Brain microvascular endothelial cell (primary cell): ENCODE data around the gene STIMATE.

Experiments
- DNase-seq: peaks from one replicate; pipeline ENCODE4 v3.0.0-alpha.2; 2020
- H3K27ac ChIP-seq: fragments of 250-450 bp; sonication (Bioruptor Pico); 2 replicates; pipeline ENCODE4 v1.5.1; 2020; ENCODE audit warnings: mild to moderate bottlenecking, moderate library complexity
- H3K27me3 ChIP-seq: fragments of 250-450 bp; sonication (Bioruptor Pico); replicated peaks from 2 replicates; pipeline ENCODE4 v1.5.1; 2020; ENCODE audit warnings: mild to moderate bottlenecking
- H3K36me3 ChIP-seq: fragments of 250-450 bp; sonication (Bioruptor Pico); replicated peaks from 2 replicates; pipeline ENCODE4 v1.5.1; 2020; ENCODE audit warnings: mild to moderate bottlenecking
- H3K4me3 ChIP-seq: 2 replicates; pipeline ENCODE4 v1.5.1; 2011; ENCODE audit warnings: low read depth, mild to moderate bottlenecking, control low read depth, low read length, moderate library complexity
- in situ Hi-C: cut with HindIII; loops from 2 replicates; pipeline ENCODE4 v1.10.0; 2017; ENCODE audit warnings: low sequenced_read_pairs, low pct_ligation_motif_present
- TF ChIP-seq, protein P1 (sequence below): IDR thresholded peaks from 2 replicates; pipeline ENCODE4 v1.5.1; 2011; ENCODE audit warnings: low read depth, mild to moderate bottlenecking, moderate library complexity, low read length, control low read depth, inconsistent platforms; ENCODE audit errors: missing control alignments

Gene STIMATE

DNA sequence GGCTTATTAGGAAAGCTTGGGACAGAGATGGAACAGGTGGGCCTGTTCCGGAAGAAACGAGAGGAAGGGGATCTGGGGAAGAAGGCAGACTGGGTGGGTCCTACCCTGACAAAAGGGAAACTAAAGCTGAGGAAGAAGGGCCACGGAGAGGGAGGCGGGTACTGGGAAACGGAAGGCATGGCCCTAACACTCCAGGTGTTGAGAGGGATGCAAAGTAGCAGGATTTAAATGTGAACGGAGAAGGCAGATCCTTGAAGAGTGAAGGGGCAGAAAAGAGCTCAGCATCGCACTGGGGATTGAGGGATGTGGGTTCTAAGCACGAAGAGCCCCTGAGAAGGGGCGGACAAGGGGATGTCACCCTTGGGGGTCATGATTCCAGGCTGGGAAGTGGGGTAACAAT lies 735 bp downstream of the STIMATE start:
- in situ Hi-C loops, result no loop called here
- Histone ChIP-seq H3K27ac (no peak overlapping the region), H3K36me3 (no peaks in the 10 kb centered on the region), H3K27me3 (no peaks in the 10 kb centered on the region), H3K4me3 (peak overlapping the region; percentile 67)
- no peak for DNase-seq
- TF ChIP-seq, protein P1, sequence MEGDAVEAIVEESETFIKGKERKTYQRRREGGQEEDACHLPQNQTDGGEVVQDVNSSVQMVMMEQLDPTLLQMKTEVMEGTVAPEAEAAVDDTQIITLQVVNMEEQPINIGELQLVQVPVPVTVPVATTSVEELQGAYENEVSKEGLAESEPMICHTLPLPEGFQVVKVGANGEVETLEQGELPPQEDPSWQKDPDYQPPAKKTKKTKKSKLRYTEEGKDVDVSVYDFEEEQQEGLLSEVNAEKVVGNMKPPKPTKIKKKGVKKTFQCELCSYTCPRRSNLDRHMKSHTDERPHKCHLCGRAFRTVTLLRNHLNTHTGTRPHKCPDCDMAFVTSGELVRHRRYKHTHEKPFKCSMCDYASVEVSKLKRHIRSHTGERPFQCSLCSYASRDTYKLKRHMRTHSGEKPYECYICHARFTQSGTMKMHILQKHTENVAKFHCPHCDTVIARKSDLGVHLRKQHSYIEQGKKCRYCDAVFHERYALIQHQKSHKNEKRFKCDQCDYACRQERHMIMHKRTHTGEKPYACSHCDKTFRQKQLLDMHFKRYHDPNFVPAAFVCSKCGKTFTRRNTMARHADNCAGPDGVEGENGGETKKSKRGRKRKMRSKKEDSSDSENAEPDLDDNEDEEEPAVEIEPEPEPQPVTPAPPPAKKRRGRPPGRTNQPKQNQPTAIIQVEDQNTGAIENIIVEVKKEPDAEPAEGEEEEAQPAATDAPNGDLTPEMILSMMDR, result no peak

DNA sequence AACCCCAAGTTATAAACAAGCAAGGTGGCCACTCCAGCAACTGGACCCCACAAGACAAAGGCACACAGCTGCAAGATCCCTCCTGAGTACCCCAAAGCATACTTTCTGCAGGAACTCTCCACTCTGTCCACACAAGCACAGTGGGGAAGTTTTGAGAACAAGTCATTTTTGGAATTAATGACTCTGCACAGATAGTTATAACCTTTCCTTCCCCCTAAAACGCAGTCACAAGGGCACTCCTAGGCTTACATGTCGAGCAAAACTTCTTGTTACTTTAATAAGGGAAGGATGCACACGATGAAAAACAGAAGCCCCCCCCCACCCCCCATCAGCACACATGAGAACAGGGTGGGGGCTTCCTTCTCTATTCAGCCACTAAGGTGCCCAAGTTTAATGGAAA lies 1.2 kb downstream of the STIMATE start:
- Histone ChIP-seq H3K36me3 (no peaks in the 10 kb centered on the region), H3K27ac (no peak overlapping the region), H3K27me3 (no peaks in the 10 kb centered on the region), H3K4me3 (peak overlapping the region; percentile 67)
- DNase-seq, result no peak
- in situ Hi-C loops, result no loop called here
- TF ChIP-seq, protein P1, result no peak

DNA sequence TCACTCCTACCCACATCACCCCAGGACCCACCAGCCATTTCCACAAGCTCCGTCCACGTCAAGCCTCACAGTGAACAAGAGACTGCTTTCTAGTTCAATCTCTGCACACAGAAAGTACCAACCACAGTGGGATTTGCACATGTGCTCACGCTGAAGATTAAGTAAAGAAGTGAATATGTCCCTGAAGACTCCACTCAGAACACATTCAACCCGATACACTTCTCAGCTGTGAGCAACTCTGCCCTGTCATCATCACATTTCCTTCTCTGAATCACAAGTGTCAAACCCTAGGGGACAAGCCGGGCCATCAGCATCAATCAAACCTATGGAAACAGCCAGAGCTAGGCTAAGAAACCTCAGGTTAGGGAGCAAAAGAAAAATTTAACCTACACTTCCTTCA lies 1.9 kb downstream of the STIMATE start:
- no peak overlapping the region for H3K4me3 ChIP-seq

DNA sequence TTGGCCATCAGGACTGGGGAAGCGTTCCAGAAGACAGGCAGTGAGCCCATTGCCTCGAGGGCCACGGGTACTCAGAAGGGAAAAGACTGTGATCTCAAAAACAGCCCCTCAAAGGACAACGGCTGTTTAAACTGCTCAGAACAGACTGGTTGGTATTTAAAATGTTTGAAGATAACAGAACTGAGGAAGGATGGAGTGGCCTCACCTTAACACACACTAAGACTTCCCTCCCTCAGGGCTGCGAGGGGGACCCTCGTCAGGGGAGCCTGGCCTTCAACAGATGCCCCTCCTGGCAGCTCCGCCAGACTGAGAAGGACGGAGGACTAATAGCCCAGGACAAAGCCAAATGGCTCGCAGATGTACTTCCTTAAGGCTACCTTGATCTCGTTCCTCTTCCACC lies 2.6 kb downstream of the STIMATE start:
- TF ChIP-seq, protein P1, result no peak
- Histone ChIP-seq H3K27me3 (no peaks in the 10 kb centered on the region), H3K4me3 (no peak overlapping the region), H3K27ac (no peak overlapping the region), H3K36me3 (no peaks in the 10 kb centered on the region)
- in situ Hi-C loops, result no loop called here
- DNase-seq, result no peak

More for the DNA sequence above, 1.9 kb downstream of the STIMATE start:
- Histone ChIP-seq H3K36me3 (no peaks in the 10 kb centered on the region), H3K27me3 (no peaks in the 10 kb centered on the region), H3K27ac (no peak overlapping the region)
- DNase-seq, result no peak
- TF ChIP-seq, protein P1, result no peak
- in situ Hi-C loops, result no loop called here

DNA sequence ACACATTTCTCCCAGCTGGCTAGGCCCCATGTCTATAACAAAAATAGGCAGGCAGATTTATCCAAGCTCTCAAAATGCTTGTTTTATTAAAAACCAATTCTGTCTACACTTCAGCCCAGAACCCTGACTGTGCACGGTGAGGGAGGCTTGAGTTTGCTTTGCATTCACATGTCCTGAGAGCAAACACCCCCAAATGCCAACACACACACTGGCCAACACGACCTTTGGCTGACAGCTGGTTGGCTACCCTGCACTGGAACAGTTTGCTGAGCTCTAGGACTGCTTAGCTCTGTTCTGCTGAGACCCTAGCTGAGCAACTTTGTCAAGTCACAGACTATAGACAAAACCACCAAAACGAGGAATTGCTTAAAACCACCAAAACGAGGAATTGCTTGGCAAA lies 3.6 kb downstream of the STIMATE start:
- Histone ChIP-seq H3K4me3 (no peak overlapping the region), H3K36me3 (no peaks in the 10 kb centered on the region), H3K27me3 (no peaks in the 10 kb centered on the region), H3K27ac (no peak overlapping the region)
- in situ Hi-C loops, result no loop called here
- TF ChIP-seq, protein P1, result no peak
- DNase-seq, result no peak

DNA sequence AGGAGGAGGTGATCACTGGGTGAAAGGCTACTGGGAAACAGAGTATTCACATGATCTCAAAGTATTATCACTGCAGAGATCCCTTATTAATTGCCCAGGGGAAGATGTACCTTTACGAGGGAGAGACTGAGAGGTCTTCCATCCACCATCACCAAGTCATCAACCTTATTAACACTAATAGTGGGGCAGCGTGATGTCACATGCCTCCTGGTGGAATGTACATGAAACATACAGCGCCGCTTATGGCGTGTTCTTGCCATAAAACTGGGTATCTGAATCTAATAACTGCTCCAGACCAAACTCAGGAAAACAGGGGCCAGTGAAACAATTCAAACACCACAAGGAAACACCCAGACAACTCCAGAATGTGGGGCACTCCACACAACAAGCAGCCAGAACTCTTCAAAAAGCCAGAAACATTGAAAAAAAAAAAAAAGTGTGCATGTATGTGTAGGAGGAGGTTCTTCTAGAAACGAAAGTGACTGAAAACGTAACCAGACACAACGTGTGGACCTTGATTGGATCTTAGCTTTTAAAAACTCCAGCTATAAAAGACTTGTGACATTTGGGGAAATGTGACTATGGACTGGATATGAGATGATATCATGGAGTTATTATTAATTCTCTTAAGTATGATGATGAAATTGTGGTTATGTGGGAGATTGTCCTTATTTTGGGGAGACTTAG lies 4.6 kb downstream of the STIMATE start:
- DNase-seq, result no peak
- Histone ChIP-seq H3K4me3 (no peak overlapping the region), H3K36me3 (no peaks in the 10 kb centered on the region), H3K27me3 (no peaks in the 10 kb centered on the region), H3K27ac (no peak overlapping the region)
- TF ChIP-seq, protein P1, result peak; percentile 18
- in situ Hi-C loops, result no loop called here
